Dedifferentiated amniotic fluid mesenchymal stem cell (primary cell): ENCODE data around the gene STAT3.
A peak's percentile ranks its signal among the peaks of the same experiment; 100 is the strongest.
"Not testable (repeated sequence)": the region's sequence is repeated elsewhere in the genome, so short reads cannot be mapped to it uniquely, and the experiment has no call there.

Source experiments
- DNase-seq: peaks from one replicate; pipeline ENCODE4 v3.0.0-alpha.2; 2016; ENCODE audit errors: extremely low spot score

STAT3 gene

GRCh38 chr17:42317266-42317845 lies 70.9 kb downstream of the STAT3 start:
- DNase-seq = no peak

- no peak for DNase-seq
Measured at GRCh38 chr17:42316755-42317154, 71.5 kb downstream of the STAT3 start.

- DNase-seq = no peak
Measured at GRCh38 chr17:42315402-42316156, 72.7 kb downstream of the STAT3 start.

- no peak for DNase-seq
Measured at GRCh38 chr17:42313773-42314566, 74.3 kb downstream of the STAT3 start.

GRCh38 chr17:42313389-42313772 lies 74.9 kb downstream of the STAT3 start:
- DNase-seq = no peak

- DNase-seq = peak; percentile 73
Measured at GRCh38 chr17:42312285-42313130, 75.7 kb downstream of the STAT3 start.

GRCh38 chr17:42312035-42312284 lies 76.3 kb downstream of the STAT3 start:
- DNase-seq = no peak

- DNase-seq = peak; percentile 83
Measured at GRCh38 chr17:42311240-42312034, 76.8 kb downstream of the STAT3 start.

GRCh38 chr17:42310787-42311215 lies 77.4 kb downstream of the STAT3 start:
- no peak for DNase-seq

GRCh38 chr17:42309986-42310786 lies 78.1 kb downstream of the STAT3 start:
- DNase-seq = no peak

- no peak for DNase-seq
Measured at GRCh38 chr17:42309142-42309541, 79.1 kb downstream of the STAT3 start.

GRCh38 chr17:42308446-42308845 lies 79.8 kb downstream of the STAT3 start:
- no peak for DNase-seq

GRCh38 chr17:42307362-42307927 lies 80.8 kb downstream of the STAT3 start:
- no peak for DNase-seq

- DNase-seq = no peak
Measured at GRCh38 chr17:42306385-42306667, 81.9 kb downstream of the STAT3 start.

GRCh38 chr17:42305543-42306384 lies 82.5 kb downstream of the STAT3 start:
- no peak for DNase-seq

- not testable (repeated sequence) for DNase-seq
Measured at GRCh38 chr17:42305031-42305330, 83.3 kb downstream of the STAT3 start.

- no peak for DNase-seq
Measured at GRCh38 chr17:42304187-42305030, 83.8 kb downstream of the STAT3 start.

- DNase-seq = no peak
Measured at GRCh38 chr17:42303694-42304093, 84.5 kb downstream of the STAT3 start.

- no peak for DNase-seq
Measured at GRCh38 chr17:42301022-42301421, 87.2 kb downstream of the STAT3 start.
